Spleen (tissue), 7 donors: Measurements from ENCODE around the gene RAD9A.

Experiments
- CTCF ChIP-seq, 11 experiments: fragments of 200-600 bp in 7 of 11; fragments of 450-650 bp in 4 of 11; sonication (generic) in 4 of 11; IDR thresholded peaks in 8 of 11; conservative IDR thresholded peaks in 3 of 11; 1 replicate in 7 of 11; 2 replicates in 4 of 11; pipeline versions ENCODE4 v1.4.0 to v1.8.0; 2016 to 2021; ENCODE audit warnings: antibody characterized with exemption in 11 of 11, inconsistent platforms in 4 of 11, mild to moderate bottlenecking in 1 of 11
- POLR2A ChIP-seq, 3 donors: fragments of 450-650 bp; IDR thresholded peaks; one replicate each; pipeline ENCODE4 v1.5.1; 2017; ENCODE audit warnings: antibody characterized with exemption in 3 of 3, mild to moderate bottlenecking in 1 of 3
- POLR2AphosphoS5 ChIP-seq, 3 donors: sonication (generic); formaldehyde crosslinking; IDR thresholded peaks; one replicate each; pipeline ENCODE4 v1.5.1; 2017; ENCODE audit warnings: antibody characterized with exemption in 3 of 3
- donor health status: DM: no; HTN: no; CAD: no; lungs with moderate emphysema.
- donor health status: DM: no; HTN: no; CAD: no.
- donor health status: DM: no; HTN: no; CAD: no.

GRCh38 chr11:67374571-67375281 lies 17.1 kb upstream of the RAD9A start:
- TF ChIP-seq POLR2AphosphoS5 (IDR thresholded peaks at IDR 0.05): no peak
- no peak for TF ChIP-seq CTCF (IDR thresholded peaks at IDR 0.05 in 8 of 11, conservative IDR thresholded peaks at IDR 0.05 in 3 of 11)
- TF ChIP-seq POLR2A (IDR thresholded peaks at IDR 0.05): no peak
